GM12875 (cell line): ENCODE data around the gene PRDM11.

ENCODE experiments used
- H3K4me3 ChIP-seq: one replicate; pipeline ENCODE4 v1.5.1; 2011; ENCODE audit warnings: low read depth, low read length, control low read depth
- TF ChIP-seq, protein P1 (sequence below): IDR thresholded peaks from 2 replicates; pipeline ENCODE4 v1.5.1; 2011; ENCODE audit warnings: low read depth, mild to moderate bottlenecking, control low read depth, inconsistent platforms, low read length, moderate library complexity, borderline replicate concordance; ENCODE audit not compliant: insufficient read depth

The PRDM11 gene

DNA sequence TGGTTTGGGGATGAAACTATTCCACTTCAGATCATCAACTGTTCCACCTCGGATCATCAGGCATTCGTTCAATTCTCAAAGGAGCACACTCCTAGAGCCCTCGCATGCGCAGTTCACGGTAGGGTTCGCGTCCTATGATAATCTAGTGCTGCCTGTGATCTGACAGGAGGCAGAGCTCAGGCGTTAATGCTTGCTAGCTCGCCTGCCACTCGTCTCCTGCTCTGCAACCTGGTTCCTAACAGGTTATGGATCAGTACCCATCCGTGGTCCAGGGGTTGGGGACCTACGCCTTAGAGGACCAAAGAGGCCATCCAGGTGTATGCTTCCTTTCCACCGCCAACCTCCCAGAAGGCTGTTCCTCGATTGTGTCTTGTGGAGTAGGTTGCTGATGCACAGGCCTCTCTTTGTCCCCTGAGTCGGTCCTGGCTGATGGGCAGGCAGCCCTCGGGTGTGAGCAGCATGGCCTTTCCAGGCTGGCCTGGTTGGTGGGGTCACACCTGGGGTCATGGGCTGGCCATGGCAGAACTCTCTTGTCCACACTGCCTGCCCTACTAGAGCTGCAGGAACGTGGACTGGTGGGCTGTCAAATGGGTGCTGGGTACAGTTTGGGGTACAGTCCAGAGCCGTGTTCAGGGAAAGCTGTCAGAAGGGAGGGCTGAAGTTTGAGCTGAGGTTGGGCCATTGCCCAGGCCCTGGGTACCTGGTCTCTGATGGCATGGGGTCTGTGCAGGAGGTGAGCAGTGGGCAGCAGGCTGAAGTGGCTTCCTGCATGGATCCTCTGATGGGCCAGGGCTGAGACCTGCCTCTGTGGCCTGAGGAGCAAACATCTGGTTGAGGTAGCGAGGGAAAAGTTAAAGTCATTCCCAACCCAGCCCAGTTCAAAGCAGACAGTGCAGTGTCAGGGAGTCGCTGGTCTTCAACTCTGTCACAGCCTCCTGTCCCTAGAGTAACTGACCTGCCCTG, 11.1 kb downstream of the PRDM11 start:
- TF ChIP-seq, protein P1, sequence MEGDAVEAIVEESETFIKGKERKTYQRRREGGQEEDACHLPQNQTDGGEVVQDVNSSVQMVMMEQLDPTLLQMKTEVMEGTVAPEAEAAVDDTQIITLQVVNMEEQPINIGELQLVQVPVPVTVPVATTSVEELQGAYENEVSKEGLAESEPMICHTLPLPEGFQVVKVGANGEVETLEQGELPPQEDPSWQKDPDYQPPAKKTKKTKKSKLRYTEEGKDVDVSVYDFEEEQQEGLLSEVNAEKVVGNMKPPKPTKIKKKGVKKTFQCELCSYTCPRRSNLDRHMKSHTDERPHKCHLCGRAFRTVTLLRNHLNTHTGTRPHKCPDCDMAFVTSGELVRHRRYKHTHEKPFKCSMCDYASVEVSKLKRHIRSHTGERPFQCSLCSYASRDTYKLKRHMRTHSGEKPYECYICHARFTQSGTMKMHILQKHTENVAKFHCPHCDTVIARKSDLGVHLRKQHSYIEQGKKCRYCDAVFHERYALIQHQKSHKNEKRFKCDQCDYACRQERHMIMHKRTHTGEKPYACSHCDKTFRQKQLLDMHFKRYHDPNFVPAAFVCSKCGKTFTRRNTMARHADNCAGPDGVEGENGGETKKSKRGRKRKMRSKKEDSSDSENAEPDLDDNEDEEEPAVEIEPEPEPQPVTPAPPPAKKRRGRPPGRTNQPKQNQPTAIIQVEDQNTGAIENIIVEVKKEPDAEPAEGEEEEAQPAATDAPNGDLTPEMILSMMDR = no peak
- H3K4me3 ChIP-seq = no peak overlapping the region

DNA sequence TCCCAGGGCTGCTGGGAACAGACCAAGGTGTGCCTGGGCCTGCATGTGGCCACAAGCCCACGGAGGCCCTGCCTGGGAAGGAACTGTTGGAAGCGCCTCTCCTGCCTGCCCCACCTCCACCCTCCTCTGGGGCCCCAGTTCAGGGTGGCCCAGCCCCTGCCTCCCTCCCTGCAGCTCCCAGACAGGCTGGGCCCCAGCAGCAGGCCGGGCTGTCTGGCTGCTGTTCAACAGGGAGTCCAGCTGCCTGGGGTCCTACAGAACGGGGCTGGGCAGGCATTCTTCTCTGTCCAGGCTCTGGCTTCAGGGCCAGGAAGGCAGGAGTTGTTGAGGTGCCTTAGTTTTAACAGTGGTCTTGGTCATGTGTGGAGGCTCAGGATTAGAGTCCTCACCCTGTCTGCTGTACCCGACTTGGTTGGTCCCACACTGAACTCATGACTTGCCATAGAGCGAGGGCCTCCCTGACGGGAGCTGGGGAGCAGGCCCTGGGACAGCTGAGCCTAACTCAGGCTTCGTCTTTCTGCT, 11.8 kb downstream of the PRDM11 start:
- TF ChIP-seq, protein P1 = no peak

DNA sequence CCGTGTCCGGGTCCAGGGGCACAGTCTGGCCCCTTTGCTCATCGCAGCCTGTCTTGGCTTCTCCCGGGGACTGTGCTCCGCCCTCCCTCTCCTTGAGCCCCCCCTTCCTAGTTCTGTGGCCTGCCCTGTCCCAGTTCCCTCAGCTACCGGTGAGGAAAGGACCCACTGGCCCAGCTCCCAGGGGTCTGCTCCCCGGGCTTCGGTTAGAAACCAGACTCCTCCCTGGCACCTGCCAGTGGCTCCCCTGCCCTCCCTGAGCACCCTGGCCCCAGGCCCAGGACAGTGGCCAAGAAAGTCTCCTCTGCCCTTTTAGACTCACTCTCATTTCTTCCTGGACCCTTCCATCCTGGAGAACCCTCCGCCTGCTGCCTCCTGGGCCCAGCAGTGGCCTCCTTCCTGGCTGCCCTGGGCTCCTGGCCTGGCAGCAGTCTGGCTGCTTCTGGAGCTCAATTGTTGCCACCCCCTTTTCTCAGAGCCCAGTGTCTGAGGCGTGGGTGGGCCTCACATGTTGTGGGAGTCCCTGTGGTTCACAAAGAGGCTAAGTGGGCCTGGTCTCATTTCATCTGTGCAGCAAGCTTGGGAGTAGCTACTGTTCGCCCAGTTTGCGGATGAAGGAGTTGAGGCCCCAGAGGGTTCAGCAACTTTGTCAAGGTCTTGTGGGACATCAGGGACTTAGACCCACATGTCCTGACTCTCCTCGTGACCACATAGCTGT, 12.6 kb downstream of the PRDM11 start:
- H3K4me3 ChIP-seq = no peak overlapping the region
- TF ChIP-seq, protein P1 = no peak

More for the DNA sequence above, 11.8 kb downstream of the PRDM11 start:
- no peak overlapping the region for H3K4me3 ChIP-seq

DNA sequence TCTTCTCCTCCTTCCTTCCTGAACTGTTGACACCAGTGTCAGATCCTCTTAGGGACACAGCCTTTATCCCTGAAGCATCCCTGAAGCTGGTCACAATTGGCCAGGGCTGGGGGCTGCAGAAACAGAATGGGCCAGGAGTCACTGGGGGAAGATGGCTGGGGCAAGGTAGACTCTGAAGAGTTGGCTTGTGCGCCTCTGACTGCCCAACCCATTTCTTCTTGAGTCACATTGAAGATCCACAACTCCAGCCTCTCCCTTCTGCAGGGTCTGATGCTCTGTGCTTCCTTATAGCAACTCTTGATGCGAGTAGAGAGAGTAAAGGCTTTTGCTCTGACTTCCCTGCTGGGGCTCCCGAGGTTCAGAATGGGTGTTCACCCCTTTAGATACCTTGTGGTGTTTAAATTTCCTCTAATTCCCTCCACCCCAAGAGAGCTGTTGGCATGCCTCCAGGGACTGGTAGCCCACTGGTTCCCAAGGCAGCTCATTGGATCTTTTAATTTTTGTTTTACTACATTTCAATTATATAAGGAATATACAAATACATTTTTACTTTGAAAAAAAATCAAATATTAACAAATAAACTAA, 13.4 kb downstream of the PRDM11 start:
- TF ChIP-seq, protein P1 = no peak
- no peak overlapping the region for H3K4me3 ChIP-seq

DNA sequence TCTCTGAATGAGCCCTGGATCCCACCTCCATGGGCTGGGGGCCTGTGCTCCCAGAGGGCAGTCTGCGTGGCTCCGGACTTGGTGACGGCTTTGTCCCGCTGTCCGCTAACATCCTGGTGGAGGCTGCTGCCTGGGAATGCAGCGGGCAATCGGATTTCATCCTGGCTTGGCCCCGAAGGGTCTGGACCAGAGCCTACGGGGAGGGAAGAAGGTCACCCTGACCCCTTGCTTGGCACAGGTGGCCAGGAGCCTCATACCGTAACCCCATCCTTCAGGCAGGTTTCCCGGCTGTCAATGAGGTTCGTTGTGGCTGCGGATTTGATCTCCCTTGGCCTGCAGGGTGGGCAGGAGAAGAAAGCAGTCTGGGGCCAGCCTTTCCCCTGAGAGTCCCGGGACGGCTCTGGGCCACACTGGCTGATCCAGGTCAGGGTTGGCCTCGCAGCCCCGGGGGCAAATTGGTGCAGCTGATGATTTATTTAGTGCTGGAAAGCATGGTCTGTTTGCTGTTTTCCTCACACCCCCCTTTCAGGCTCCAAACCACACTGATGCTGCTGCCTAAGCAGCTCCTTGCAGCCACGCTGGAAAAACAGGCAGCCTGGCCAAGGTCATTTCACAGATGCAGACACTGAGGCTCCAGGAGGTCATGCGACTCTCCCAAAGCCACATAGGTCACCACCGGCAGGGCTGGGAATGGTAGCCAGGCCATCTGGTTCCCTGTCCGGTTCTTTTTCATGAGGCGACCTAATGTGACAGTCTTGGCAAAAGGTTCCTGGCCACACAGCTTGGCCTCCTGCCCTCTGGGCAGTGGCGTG, 15.0 kb downstream of the PRDM11 start:
- TF ChIP-seq, protein P1 = no peak
- no peak overlapping the region for H3K4me3 ChIP-seq

DNA sequence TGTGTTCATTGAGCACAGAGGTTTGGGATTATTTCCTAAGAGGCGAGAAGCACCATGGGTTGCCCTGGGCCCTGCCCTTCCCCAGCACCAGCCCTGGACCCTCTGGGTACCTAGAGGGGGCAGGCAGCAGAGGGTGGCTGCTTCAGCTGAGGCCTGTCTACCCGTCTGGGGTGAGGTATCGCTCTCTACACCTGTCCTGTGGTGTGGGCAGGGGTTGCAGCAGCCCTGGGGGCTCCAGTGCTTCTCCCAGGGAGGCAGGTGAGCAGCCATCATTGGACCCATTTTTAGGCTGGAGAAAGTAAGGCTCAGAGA, 15.6 kb downstream of the PRDM11 start:
- TF ChIP-seq, protein P1 = no peak
- H3K4me3 ChIP-seq = no peak overlapping the region
